NB4 (cell line): ENCODE data around the gene KNSTRN.

Source experiments
- DNase-seq: peaks from one replicate; pipeline ENCODE4 v3.0.0; 2010; ENCODE audit warnings: low read depth
- H3K4me3 ChIP-seq: one replicate; pipeline ENCODE4 v1.5.1; 2011; ENCODE audit warnings: mild to moderate bottlenecking, low read depth, low read length, moderate library complexity
- CTCF ChIP-seq: IDR thresholded peaks from one replicate; pipeline ENCODE4 v1.5.1; 2012; ENCODE audit warnings: low read depth, low read length
- MYC ChIP-seq: IDR thresholded peaks from 2 replicates; pipeline ENCODE4 v1.6.1; 2011; ENCODE audit warnings: low read depth, low read length
- POLR2A ChIP-seq: IDR thresholded peaks from 2 replicates; pipeline ENCODE4 v1.6.1; 2011; ENCODE audit warnings: mild to moderate bottlenecking; ENCODE audit not compliant: insufficient read length; ENCODE audit errors: extremely low read depth
- TF ChIP-seq, protein P1 (sequence below): IDR thresholded peaks from 2 replicates; pipeline ENCODE4 v1.6.1; 2011; ENCODE audit warnings: low read depth, low read length

KNSTRN gene

DNA sequence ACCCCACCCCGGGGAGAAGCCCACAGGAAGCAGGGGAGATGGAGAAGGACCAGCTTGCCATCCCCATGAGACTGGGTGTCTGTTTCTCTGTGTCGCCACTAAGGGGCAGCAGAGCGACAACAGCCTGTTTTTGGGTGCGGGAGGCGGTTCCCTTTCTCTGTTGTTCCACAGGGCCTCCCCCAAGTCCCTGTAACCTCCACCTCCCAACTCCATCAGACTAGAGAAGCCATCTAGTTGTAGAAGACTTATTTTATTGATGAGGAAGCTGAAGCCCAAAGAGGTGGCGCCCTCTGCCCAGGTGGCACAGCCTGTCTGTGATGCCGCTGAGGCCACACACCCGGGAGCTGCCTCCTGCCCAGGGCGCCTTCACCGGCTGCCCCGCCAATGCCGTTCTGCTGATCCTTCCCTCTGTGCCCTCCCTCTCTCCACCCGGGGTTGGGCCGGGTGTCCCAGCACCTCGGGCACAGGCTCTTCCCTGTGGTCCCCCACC lies 37.8 kb upstream of the KNSTRN start:
- no peak for TF ChIP-seq MYC
- no peak for TF ChIP-seq POLR2A
- TF ChIP-seq CTCF = peak; percentile 74
- TF ChIP-seq, protein P1, sequence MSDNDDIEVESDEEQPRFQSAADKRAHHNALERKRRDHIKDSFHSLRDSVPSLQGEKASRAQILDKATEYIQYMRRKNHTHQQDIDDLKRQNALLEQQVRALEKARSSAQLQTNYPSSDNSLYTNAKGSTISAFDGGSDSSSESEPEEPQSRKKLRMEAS = 0 out of 2 replicates have a peak, but pooled peaks have one; percentile 15
- no peak overlapping the region for H3K4me3 ChIP-seq
- DNase-seq = peak; percentile 79

DNA sequence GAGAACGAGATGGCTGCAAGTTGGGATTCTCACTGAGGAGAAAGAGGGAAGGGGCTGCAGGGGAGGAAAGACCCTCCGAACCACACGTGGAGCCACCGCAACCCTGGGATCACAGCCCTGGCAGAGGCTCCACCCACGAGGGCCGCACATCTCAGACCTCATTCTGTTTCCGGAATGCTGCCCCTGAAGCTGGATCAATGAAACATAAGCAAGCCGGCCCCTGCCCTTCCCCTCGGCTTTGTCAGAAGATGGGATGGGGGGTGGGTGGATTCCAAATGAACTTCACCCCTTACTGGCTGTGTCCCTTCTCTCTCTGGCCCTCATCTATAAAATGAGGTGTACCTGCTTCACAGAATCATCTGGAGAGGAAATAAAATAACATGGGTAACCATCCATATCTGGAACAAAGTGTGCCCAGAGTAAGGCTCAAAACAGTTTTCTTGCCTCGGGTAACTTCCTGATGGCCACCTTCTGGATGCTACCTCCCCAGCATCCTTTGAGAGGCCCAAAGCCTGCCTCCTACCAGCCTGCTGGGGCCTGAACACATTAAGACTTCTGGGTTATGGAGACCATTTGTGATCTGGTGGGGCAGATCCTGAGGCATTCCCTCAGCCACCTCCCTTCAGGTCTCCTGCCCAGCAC lies 37.2 kb upstream of the KNSTRN start:
- TF ChIP-seq POLR2A = no peak
- no peak for TF ChIP-seq CTCF
- no peak for TF ChIP-seq MYC
- TF ChIP-seq, protein P1 = no peak
- no peak overlapping the region for H3K4me3 ChIP-seq
- no peak for DNase-seq

- TF ChIP-seq CTCF = no peak
- no peak for TF ChIP-seq MYC
- TF ChIP-seq, protein P1 = no peak
- no peak for TF ChIP-seq POLR2A
- H3K4me3 ChIP-seq = no peak overlapping the region
- no peak for DNase-seq
Observed at GRCh38 chr15:40345867-40346578, 36.5 kb upstream of the KNSTRN start.

DNA sequence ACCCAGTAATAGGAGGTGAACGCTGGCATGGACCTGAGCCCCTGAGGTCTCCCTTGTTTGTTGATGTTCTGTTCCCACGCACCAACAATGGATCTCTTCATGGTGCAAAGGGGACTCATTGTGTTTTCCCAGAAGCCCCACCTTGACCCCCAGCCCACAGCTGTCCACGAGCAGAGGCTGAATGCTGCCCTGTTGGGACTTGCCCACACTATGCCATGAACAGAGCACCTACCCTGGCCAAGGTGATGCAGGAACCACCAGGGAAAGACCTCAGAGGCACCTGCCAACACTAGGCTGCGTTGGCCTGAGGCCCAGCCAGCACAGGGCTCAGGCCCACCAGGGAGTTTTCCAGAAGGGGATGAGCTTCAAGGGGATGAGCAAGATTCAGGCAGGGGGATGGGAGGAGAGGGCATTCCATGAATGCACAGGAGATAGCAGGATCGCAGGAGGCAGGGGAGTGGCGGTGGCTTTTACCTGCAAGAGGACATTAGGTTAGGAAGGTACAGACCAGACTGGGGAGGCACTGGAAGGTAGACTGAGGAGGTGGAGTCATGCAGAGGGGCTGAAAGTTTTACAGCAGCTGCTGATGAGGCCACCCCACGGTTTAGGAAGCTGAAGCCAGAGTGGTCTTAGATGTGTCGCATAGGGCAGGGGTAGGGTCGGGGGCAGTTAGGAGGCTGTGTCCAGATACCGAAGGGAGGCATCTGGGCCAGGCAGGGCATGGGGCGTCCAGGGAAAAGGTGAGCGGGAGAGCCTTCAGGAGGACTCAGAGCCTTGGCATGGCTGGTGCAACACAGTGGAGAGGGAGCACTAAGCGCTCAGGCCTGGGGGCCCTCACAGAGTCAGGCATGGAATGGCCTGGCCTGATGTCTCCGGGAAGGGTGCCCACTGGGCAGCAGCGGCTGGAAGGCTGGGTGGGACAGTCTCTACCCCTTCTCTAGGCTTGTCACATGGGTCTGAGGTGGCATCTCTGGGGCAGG lies 35.7 kb upstream of the KNSTRN start:
- no peak overlapping the region for H3K4me3 ChIP-seq
- TF ChIP-seq, protein P1 = no peak
- TF ChIP-seq POLR2A = no peak
- TF ChIP-seq CTCF = no peak
- TF ChIP-seq MYC = no peak
- DNase-seq = no peak
